Nephron progenitor cell (in vitro differentiated cells): ENCODE results near the gene BCL11B.

Experiments used
- DNase-seq: peaks from one replicate; pipeline ENCODE4 v3.0.0; 2021
- H3K27ac Mint-ChIP-seq: 2 replicates; pipeline ENCODE4 v1.8.0; 2021; ENCODE audit warnings: mild to moderate bottlenecking, moderate library complexity, mixed read lengths
- H3K27me3 Mint-ChIP-seq: 2 replicates; pipeline ENCODE4 v1.8.0; 2021; ENCODE audit warnings: mild to moderate bottlenecking, low read depth, mixed read lengths; ENCODE audit not compliant: poor library complexity
- H3K36me3 Mint-ChIP-seq: 2 replicates; pipeline ENCODE4 v1.8.0; 2021; ENCODE audit warnings: low read depth, mixed read lengths
- H3K4me1 Mint-ChIP-seq: 2 replicates; pipeline ENCODE4 v1.8.0; 2021; ENCODE audit warnings: mixed read lengths
- H3K4me3 Mint-ChIP-seq: 2 replicates; pipeline ENCODE4 v1.8.0; 2021; ENCODE audit warnings: mild to moderate bottlenecking, moderate library complexity, mixed read lengths
- H3K9me3 Mint-ChIP-seq: 2 replicates; pipeline ENCODE4 v1.8.0; 2021; ENCODE audit warnings: mild to moderate bottlenecking, moderate library complexity, mixed read lengths
- TF ChIP-seq, protein P1 (sequence below): fragments of 200-600 bp; sonication (generic); IDR thresholded peaks from 2 replicates; pipeline ENCODE4 v1.5.0; 2021; ENCODE audit warnings: antibody characterized with exemption

The BCL11B gene

DNA sequence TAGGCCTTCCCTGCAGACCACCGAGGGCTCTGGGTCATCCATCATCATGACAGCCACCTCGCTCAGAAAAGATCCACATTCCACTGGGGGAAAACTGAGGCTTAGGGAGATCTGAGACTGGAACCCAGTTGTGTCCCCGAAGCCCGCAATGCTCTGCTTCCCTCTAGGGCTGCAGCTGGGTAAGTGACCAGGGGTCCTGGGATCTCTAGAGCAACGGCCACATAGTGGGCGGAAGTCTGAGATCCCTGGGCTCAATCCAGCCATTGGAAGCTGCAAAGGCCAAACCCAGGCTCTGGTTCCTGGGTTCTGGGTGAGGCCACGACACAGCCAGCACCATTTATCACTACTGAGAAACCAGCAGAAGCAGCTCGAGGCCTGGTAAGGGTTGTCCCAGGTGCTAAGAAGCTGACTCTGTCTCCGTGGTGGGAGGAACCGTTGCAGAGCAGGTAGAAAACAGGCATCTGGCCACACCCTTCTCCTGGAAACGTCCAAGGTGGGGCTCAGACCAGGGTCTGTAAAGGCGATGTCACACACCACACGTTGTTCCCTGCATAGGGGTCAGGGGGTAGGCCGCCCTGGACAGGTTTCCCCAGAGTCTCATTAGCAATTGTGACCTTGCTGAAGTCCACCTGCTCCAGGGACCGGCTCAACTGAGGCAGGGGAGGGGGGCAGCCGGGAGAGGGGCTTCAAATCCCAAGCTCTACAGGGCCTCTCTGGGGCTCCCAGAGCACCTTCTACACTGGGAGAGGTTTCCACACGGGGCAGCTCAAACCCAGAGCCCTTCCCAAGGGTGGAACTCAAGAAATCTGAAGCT, 38.6 kb downstream of the BCL11B start:
- TF ChIP-seq, protein P1, sequence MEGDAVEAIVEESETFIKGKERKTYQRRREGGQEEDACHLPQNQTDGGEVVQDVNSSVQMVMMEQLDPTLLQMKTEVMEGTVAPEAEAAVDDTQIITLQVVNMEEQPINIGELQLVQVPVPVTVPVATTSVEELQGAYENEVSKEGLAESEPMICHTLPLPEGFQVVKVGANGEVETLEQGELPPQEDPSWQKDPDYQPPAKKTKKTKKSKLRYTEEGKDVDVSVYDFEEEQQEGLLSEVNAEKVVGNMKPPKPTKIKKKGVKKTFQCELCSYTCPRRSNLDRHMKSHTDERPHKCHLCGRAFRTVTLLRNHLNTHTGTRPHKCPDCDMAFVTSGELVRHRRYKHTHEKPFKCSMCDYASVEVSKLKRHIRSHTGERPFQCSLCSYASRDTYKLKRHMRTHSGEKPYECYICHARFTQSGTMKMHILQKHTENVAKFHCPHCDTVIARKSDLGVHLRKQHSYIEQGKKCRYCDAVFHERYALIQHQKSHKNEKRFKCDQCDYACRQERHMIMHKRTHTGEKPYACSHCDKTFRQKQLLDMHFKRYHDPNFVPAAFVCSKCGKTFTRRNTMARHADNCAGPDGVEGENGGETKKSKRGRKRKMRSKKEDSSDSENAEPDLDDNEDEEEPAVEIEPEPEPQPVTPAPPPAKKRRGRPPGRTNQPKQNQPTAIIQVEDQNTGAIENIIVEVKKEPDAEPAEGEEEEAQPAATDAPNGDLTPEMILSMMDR = no peak
- H3K4me1 Mint-ChIP-seq = peaks cover 79% of the 10 kb centered on the region
- DNase-seq = peak; percentile 26
- H3K27ac Mint-ChIP-seq = no peak overlapping the region
- H3K36me3 Mint-ChIP-seq = peaks cover 4% of the 10 kb centered on the region
- no peaks in the 10 kb centered on the region for H3K9me3 Mint-ChIP-seq
- no peak overlapping the region for H3K4me3 Mint-ChIP-seq
- peaks cover 36% of the 10 kb centered on the region for H3K27me3 Mint-ChIP-seq

DNA sequence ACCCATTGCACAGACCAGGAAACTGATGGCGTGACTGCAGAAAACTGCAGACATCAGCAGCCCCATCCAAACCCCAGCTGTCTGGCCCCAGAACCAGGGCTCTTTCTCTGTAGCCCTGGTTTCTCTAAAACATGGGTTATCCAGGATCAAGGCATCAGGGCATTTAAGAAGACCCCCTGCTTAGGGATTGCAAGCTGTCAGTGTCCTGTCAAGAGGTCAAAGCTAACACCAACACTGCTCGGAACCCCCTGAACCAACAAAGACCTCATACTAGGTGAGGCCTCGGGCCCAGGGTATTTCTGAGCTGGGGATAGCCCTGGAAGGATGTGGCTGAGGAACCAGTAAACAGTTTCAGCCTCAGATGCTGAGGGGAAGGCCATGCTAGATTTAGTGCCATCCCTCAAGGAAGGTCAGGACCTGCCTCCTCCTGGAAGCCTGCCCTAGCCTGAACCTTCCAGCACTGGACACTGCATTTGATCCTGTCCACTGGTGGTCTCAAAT, 39.2 kb downstream of the BCL11B start:
- Mint-ChIP-seq H3K9me3 (no peaks in the 10 kb centered on the region), H3K36me3 (peaks cover 4% of the 10 kb centered on the region), H3K4me1 (peaks cover 79% of the 10 kb centered on the region), H3K4me3 (no peak overlapping the region), H3K27ac (no peak overlapping the region), H3K27me3 (peaks cover 30% of the 10 kb centered on the region)
- DNase-seq = no peak
- TF ChIP-seq, protein P1 = no peak

DNA sequence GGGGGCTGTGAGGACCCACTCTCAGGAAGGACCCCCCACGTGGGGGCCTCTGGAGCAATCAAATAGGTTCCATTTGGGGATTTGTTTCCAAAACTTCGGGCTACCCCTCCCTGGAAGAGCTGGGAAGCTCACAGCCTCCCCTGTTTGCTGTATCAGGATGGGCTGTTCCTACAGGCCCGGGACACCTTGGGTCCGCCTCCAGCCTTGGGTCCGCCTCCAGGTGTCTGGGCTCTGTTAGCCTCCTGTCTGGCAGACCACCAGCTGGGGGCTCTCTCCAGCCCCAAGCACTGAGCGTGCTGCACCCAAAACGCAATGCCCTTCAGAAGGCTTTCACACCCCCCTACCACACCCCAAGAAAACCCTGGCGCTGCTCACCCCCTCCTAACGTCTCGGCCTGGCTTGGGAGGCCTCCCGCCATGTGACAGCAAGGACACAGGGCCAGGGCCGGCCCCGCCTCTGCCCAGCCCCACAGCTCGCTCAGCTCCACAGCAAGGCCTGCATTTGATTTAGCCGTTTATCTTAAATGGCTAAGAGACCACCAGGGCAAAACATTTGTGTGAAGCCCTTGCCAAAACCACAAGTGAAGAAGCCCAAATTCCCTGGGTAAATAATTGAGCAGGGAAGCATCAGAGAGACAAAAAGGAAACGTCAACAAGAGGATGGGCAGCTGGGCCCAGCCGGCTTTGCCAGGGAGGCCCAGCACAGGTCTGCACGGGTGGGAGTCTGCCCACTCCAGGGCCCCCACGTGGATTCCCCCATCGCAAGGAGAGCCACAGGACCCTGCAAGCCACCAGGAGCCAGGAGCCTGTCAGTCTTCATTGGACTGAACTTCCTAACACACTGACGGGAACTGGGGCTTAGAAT, 39.9 kb downstream of the BCL11B start:
- H3K36me3 Mint-ChIP-seq = peaks cover 4% of the 10 kb centered on the region
- H3K4me3 Mint-ChIP-seq = peak overlapping the region; percentile 61
- H3K9me3 Mint-ChIP-seq = no peaks in the 10 kb centered on the region
- H3K4me1 Mint-ChIP-seq = peaks cover 79% of the 10 kb centered on the region
- peaks cover 23% of the 10 kb centered on the region for H3K27me3 Mint-ChIP-seq
- TF ChIP-seq, protein P1 = no peak
- H3K27ac Mint-ChIP-seq = no peak overlapping the region
- peak; percentile 67 for DNase-seq

DNA sequence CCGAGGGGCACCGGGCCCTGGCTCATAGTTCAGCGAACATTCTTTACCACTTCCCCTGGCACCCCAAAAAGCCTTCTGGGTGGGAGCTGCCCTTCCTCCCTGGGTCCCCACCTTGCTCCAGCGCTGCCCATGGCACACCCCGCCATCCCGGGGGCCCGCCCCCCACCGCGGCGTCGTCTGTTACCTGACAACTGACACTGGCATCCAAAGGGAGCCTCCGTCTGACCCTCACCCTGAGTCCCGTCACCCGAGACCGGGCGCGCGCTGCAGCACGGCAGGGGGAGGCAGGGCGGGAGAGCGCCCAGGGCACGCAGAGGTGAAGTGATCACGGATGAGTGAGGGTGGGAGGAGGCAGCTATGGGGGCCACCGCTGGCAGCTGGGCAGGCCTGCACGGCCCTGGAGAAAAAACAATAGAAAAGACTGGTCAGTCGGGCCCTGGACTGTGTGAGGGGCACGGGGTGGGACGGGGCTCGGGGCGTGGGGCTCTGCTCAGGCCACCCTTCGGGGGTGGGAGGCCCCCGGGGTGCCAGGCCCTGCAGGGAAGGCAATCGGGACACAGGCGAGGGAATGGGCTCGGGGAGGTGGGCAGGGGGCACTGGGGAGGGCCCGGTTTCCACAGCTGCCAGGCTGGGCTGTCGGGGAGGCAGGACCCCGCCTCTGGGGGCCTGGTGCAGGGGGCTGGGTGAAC, 40.7 kb downstream of the BCL11B start:
- H3K4me1 Mint-ChIP-seq = peaks cover 76% of the 10 kb centered on the region
- TF ChIP-seq, protein P1 = no peak
- H3K27ac Mint-ChIP-seq = no peak overlapping the region
- H3K36me3 Mint-ChIP-seq = peaks cover 4% of the 10 kb centered on the region
- DNase-seq = peak; percentile 54
- H3K27me3 Mint-ChIP-seq = peaks cover 16% of the 10 kb centered on the region
- no peaks in the 10 kb centered on the region for H3K9me3 Mint-ChIP-seq
- H3K4me3 Mint-ChIP-seq = peak overlapping the region; percentile 73

DNA sequence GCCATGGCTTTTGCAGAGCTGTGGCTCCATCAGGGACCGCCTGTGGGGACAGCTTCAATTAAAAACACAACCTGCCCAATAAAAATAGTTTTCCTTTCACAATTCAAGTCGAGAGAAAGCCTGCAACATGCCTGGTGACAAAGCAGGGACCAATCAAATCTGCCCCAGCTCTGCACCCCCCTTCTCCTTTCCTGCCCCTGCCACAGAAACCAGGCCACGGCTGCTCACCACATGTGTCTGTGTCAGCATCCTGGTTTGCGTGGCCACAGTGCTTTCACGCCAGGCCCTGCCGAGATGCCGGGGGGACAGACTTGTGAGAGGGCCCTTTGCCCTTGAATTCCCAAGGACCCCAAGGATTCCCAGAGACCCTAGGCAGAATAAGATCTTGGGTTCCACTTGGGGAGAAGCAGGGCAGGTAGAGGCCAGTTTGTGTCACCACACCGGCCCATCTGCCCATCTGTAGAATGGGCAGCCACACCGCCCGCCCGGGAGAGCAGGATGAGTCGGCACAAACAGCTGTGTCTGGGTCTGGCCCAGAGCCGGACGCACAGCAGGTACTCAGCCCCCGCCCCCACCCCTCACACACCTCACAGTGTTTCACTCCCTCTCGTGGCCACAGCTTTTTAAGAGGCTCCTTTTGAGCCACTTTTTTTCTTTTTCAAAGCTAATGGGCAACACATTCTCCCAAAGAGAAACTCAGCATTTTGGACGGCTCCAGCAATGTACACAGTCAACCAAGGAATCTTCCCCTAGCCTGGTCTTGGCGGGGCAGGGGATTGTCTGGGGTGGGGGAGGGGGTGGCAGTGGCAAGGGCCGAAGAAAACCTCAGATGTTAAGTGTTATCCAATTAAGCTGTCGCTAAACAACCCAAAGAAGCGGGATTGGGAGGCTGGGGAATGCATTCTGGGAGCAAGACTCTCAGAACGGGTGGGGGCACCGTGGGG, 41.5 kb downstream of the BCL11B start:
- peaks cover 76% of the 10 kb centered on the region for H3K4me1 Mint-ChIP-seq
- peaks cover 23% of the 10 kb centered on the region for H3K27me3 Mint-ChIP-seq
- H3K4me3 Mint-ChIP-seq = peak overlapping the region; percentile 73
- no peak overlapping the region for H3K27ac Mint-ChIP-seq
- no peak for DNase-seq
- peaks cover 4% of the 10 kb centered on the region for H3K36me3 Mint-ChIP-seq
- H3K9me3 Mint-ChIP-seq = no peaks in the 10 kb centered on the region
- TF ChIP-seq, protein P1 = no peak
